ENCODE measurements around the gene TLR5.

The TLR5 gene

GRCh38 chr1:223142795-223143536 is at the start of gene TLR5:
TLR5 (minus strand) TSS chr1:223143248; CDS start chr1:223113031, 30,217 bp downstream.
- peak; percentile 0 for TF ChIP-seq CTCF (IDR thresholded peaks at IDR 0.05; ENCODE audit: extremely low read depth, missing control alignments)
- peak; percentile 86 for DNase-seq (ENCODE audit: low spot score)

- peak; percentile 35 for DNase-seq (ENCODE audit: low spot score)
- TF ChIP-seq CTCF (IDR thresholded peaks at IDR 0.05; ENCODE audit: extremely low read depth, missing control alignments): no peak
Measured at GRCh38 chr1:223189903-223190724, 47.1 kb upstream of the TLR5 start.

DNA sequence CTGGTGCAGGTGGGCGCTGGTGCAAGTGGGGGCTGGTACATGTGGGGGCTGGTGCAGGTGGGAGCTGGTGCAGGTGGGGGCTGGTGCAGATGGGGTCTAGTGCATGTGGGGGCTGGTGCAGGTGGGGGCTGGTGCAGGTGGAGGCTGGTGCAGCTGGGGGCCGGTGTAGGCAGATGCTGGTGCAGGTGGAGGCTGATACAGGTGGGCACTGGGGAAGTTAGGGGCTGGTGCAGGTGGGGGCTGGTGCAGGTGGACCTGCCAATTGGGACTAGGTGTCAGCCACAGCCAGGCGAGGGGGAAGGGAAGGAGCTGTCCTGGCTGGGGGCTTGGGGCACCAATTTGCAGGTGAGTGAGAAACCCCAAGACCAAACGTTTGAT is 46.5 kb upstream of the TLR5 start:
- no peak for TF ChIP-seq CTCF (IDR thresholded peaks at IDR 0.05; ENCODE audit: extremely low read depth, missing control alignments)

DNA sequence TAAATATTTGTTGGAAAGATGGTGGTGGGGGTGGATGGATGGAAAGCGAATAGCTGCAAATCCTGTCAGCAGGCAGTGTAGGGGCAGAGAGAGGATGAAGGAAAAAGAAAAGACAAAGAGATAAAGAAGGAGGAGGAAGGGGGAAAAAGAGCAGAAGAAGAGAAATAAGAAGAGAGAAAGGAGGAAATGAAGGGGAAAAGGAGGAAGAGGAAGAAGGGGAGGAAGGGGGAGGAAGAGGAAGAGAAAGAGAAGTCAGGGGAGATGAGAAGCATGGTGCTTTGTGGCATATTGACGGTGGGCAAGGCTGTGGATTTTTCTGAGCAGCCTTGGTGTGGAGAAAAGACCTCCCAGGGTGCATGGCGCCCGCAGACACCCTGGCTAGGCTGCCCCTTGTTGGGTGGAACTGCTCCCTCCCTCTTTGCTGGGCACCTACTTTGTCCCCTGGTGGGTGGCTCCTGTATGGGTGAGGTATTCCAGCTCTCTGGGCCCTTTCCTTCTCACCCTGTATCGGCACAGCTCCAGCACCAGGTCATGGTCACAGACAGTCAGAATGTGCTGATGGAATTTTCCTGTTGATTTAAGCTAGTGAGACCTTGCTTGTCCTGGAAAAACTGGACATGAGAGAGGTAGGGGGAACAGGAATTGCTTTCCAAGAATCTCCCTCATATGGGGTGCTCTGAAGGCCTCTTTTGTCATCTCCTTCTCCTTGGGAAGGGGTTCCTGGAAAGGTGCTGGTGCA is 45.7 kb upstream of the TLR5 start:
- no peak for DNase-seq (ENCODE audit: low spot score)
- TF ChIP-seq CTCF (IDR thresholded peaks at IDR 0.05; ENCODE audit: extremely low read depth, missing control alignments): no peak

More for the DNA sequence above, 46.5 kb upstream of the TLR5 start:
- DNase-seq (ENCODE audit: low spot score): no peak

DNA sequence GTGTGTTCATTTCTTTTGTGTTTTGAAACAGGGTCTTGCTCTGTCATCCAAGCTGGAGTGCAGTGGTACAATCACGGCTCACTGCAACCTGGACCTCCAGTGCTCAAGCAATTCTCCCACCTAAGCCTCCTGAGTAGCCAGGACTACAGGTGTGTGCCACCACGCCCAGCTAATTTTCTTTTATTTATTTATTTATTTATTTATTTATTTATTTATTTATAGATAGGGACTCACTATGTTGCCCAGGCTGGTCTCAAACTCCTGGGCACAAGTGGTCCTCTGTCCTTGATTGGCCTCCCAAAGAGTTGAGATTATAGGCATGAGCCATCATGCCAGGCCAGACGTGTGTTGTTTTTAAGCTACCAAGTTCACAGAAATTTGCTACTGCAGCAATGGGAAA is 43.8 kb upstream of the TLR5 start:
- no peak for TF ChIP-seq CTCF (IDR thresholded peaks at IDR 0.05; ENCODE audit: extremely low read depth, missing control alignments)
- DNase-seq (ENCODE audit: low spot score): no peak

GRCh38 chr1:223183268-223183862 is 40.3 kb upstream of the TLR5 start:
- no peak for TF ChIP-seq CTCF (IDR thresholded peaks at IDR 0.05; ENCODE audit: extremely low read depth, missing control alignments)
- DNase-seq (ENCODE audit: low spot score): no peak
